T-helper 2 cell treated with Interferon-gamma antibody and Interleukin-4, amounts not matched to agents 100 ng/mL and 5 ng/mL, for 36 hours (primary cell): ENCODE measurements around the gene GRIK1. TPM values are rescaled to one million over a fixed set of nuclear protein-coding genes. Genes with fewer than 3 reads are reported as not detected.

Experiments
- intact Hi-C: fragments of 100-400 bp; cut with micrococcal nuclease; formaldehyde crosslinking; loops from one replicate; pipeline ENCODE4 v1.15.1; 2023
- total RNA-seq: library from RNA; stranded (reverse); gene quantifications from 2 replicates; pipeline ENCODE4 v1.2.3, GENCODE V29; 2022

GRIK1 gene
- total RNA-seq, 1 donor from 2014 or later: not detected

GRCh38 chr21:29490016-29490415 lies 449.8 kb downstream of the GRIK1 start:
- intact Hi-C loops: no loop called here

- intact Hi-C loops: no loop called here
These were observed 452.6 kb downstream of the GRIK1 start for GRCh38 chr21:29487154-29487553.

Other genes starting within 250 kb of the GRIK1 start
- gene CLDN17, start 226.8 kb upstream of the GRIK1 start, total RNA-seq: not detected in 2 replicates